ENCODE data around the gene MYCN. TPM values are rescaled to one million over a fixed set of nuclear protein-coding genes. Genes with fewer than 3 reads are reported as not detected.
"Not testable (repeated sequence)": the region's sequence is repeated elsewhere in the genome, so short reads cannot be mapped to it uniquely, and the experiment has no call there.

The MYCN gene
- total RNA-seq, 1 donor from 2014 or later: not detected

DNA sequence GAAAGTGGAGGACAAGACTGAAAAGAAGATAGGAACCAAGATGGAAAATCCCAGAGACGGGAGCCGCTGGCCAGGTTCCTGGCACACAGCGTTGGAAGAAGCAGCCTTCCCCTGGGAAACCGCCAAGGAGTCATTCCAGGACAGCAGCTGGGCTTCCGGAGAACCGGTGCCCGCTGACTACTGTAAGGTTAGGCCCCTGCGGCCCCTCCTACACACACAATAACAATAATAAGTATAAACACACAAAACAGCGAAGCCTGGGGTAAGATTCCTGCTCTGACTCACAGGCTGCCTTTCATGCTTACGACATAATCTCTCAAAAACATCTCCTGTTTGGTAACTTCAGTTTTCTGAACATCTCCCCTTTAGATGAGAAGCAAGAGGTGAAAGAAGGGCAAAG, 28.1 kb upstream of the MYCN start:
- H3K9me3 Mint-ChIP-seq: no peaks in the 10 kb centered on the region
- no peak overlapping the region for H3K27ac Mint-ChIP-seq
- H3K4me3 Mint-ChIP-seq: no peak overlapping the region
- no peaks in the 10 kb centered on the region for H3K36me3 Mint-ChIP-seq (ENCODE audit: low read depth)
- peaks cover 5% of the 10 kb centered on the region for H3K27me3 Mint-ChIP-seq (ENCODE audit: insufficient read depth)
- intact Hi-C loops (cut with micrococcal nuclease): no loop called here
- no peak for DNase-seq (ENCODE audit: low spot score)
- no peaks in the 10 kb centered on the region for H3K4me1 Mint-ChIP-seq (ENCODE audit: low read depth)

DNA sequence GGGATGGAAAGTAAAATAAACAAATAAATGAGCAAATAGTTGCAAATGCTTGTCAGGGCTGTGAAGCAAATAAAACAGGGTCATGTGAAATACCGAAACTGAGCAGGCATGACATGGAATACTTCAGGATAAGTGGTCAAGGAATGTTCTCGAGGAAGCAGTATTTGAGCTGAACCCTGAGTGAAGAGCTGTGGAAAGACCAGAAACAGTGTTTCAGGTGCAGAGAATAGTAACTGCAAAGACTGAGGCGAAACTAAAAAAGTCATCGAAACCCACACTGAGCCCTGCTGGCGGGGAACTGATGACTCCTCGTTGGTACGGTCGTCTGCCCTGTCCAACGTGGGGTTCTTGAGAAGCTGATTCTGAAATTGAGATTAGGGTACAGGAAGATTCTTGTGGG, 27.2 kb upstream of the MYCN start:
- no peaks in the 10 kb centered on the region for H3K9me3 Mint-ChIP-seq
- peaks cover 3% of the 10 kb centered on the region for H3K27me3 Mint-ChIP-seq (ENCODE audit: insufficient read depth)
- intact Hi-C loops (cut with micrococcal nuclease): no loop called here
- no peak for DNase-seq (ENCODE audit: low spot score)
- H3K36me3 Mint-ChIP-seq (ENCODE audit: low read depth): no peaks in the 10 kb centered on the region
- no peak overlapping the region for H3K27ac Mint-ChIP-seq
- H3K4me1 Mint-ChIP-seq (ENCODE audit: low read depth): no peaks in the 10 kb centered on the region
- H3K4me3 Mint-ChIP-seq: no peak overlapping the region

DNA sequence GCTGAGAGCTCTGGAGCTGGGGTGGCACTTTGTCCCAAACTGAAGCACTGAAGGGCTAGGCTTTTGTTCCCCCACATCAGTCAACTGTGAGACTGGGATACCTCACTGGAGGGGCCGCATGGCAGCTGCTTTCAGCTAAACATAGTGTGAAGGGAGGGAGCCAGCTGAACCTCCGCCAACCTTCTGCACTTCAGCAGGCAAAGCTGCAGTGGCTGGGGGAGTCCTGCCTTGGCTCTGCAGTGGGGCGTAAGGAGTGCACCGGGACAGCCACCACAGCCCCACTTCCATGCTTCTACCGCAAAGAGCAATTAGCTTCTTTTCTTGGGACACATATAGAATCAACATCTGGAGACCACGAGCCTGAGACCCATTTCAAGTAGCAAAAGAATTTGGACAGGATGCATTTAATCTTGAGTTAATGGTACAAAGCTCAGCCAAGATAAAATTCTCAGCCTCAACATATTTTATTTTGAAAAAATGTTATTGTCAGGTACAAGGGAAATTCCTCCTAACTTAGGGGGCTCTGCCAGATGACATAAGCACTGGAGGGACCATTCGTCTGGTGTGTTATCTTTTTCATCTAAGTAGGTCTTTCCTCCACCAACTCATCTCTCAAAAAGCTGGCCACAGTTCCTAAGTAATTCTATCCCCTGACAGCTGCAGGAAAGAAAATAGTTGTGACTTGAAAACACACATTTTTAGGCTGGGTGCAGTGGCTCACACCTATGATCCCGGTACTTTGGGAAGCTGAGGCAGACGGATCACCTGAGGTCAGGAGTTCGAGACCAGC, 25.6 kb upstream of the MYCN start:
- Mint-ChIP-seq H3K27ac (no peak overlapping the region), H3K4me3 (no peak overlapping the region), H3K9me3 (no peaks in the 10 kb centered on the region), H3K27me3 (ENCODE audit: insufficient read depth) (peaks cover 3% of the 10 kb centered on the region), H3K36me3 (ENCODE audit: low read depth) (no peaks in the 10 kb centered on the region), H3K4me1 (ENCODE audit: low read depth) (no peaks in the 10 kb centered on the region)
- DNase-seq (ENCODE audit: low spot score): no peak
- intact Hi-C loops (cut with micrococcal nuclease): no loop called here

DNA sequence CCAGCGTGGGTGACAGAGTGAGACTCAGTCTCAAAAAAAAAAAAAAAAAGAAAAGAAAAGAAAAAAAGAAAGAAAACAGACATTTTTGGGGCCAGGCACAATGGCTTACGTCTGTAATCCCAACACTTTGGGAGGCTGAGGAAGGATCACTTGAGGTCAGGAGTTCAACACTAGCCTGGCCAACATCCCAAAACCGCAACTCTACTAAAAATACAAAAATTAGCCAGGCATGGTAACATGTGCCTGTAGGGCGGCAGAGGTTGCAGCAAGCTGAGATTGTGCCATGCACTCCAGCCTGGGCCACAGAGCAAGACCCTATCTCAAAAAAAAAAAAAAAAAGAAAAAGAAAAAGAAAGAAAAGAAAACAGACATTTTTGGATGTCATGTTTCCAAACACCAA, 24.8 kb upstream of the MYCN start:
- H3K36me3 Mint-ChIP-seq (ENCODE audit: low read depth); H3K27me3 Mint-ChIP-seq (ENCODE audit: insufficient read depth); H3K4me3 Mint-ChIP-seq; H3K9me3 Mint-ChIP-seq; intact Hi-C loops (cut with micrococcal nuclease); H3K27ac Mint-ChIP-seq; DNase-seq (ENCODE audit: low spot score); H3K4me1 Mint-ChIP-seq (ENCODE audit: low read depth): not testable (repeated sequence)

DNA sequence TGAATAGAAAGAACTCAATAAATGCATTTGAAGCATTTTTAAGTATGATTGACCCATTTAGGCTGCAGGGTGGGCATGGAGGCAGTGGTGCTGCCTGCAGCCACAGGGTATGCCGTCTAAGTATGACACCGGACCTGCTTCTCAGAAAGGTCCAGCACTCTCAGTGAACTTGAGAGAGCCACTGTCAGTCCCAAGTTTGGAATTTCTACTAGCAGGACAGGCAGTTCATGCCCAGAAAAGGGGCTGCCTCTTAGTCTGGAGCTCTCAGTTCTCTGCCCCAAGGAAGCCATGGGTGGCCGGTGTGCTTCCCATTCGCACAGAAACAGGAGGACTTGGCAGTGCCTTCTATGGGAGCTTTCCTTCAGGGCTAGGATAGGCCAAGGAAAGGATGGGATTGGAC, 24.0 kb upstream of the MYCN start:
- Mint-ChIP-seq H3K27me3 (ENCODE audit: insufficient read depth) (no peaks in the 10 kb centered on the region), H3K4me1 (ENCODE audit: low read depth) (no peaks in the 10 kb centered on the region), H3K4me3 (no peak overlapping the region), H3K36me3 (ENCODE audit: low read depth) (no peaks in the 10 kb centered on the region), H3K9me3 (no peaks in the 10 kb centered on the region), H3K27ac (no peak overlapping the region)
- intact Hi-C loops (cut with micrococcal nuclease): no loop called here
- DNase-seq (ENCODE audit: low spot score): no peak

DNA sequence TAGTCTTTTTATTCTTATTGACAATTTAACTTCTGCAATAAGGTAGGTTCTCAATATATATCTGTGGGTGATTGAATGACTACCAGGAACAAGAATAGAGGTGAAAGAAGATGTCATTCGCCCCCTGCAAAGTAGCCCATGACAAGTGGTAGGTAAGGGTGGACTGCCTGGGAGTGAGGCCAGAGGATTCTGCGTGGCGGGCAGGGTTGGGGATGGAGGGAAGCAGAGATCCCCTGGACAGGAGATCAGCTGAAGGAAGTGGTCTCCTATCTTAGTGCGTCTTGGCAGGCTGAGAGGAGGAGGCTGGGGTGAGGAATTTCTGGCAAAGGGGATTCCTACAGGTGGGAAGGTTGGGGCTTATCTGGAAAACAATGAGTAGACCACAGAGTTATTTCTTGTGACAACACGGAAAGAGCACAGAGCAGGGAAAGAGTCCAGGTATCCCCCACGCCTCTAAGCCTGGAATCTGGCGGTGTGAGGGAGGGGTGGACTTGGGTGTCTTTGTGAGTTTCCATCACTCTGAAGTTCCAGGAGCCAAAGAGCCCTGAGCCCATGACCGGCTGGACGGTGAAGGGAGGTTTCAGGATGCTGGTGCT, 21.5 kb upstream of the MYCN start:
- H3K36me3 Mint-ChIP-seq (ENCODE audit: low read depth): no peaks in the 10 kb centered on the region
- no peaks in the 10 kb centered on the region for H3K9me3 Mint-ChIP-seq
- DNase-seq (ENCODE audit: low spot score): no peak
- H3K4me3 Mint-ChIP-seq: no peak overlapping the region
- H3K27me3 Mint-ChIP-seq (ENCODE audit: insufficient read depth): no peaks in the 10 kb centered on the region
- H3K27ac Mint-ChIP-seq: no peak overlapping the region
- no peaks in the 10 kb centered on the region for H3K4me1 Mint-ChIP-seq (ENCODE audit: low read depth)
- intact Hi-C loops (cut with micrococcal nuclease): no loop called here

DNA sequence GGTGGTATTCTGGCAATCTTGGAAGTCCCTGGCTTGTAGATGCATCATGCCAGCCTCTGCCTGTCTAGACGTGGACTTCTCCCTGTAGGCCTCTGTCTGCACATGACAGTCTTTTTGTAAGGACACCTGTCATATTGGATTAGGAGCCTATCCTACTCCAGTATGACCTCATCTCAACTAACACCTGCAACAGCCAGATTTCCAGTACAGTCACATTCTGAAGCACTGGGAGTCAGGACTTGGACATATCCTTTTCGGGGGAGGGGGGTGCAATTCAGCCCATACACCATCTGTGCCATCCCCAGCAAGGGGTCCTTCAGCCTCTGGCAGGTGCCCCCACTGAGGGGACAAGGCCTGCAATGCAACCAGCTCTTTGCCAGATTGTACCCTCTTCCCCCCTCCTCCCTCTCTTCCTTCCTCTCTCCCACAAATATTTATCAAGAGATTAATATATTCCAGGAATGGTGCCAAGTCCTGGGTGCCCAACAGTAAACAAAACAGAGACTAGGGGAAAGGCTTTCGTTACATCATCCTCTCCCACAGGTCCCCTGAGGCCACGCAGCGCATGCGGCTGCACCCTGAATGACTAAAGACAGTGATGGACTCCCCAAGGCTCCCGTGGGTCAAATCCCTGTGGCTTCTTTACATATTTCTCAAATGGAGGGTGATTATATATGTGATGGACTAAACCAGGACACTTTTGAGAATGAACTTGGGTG, 20.5 kb upstream of the MYCN start:
- Mint-ChIP-seq H3K4me3 (no peak overlapping the region), H3K27ac (no peak overlapping the region), H3K27me3 (ENCODE audit: insufficient read depth) (no peaks in the 10 kb centered on the region), H3K36me3 (ENCODE audit: low read depth) (no peaks in the 10 kb centered on the region), H3K4me1 (ENCODE audit: low read depth) (no peaks in the 10 kb centered on the region), H3K9me3 (no peaks in the 10 kb centered on the region)
- no peak for DNase-seq (ENCODE audit: low spot score)
- intact Hi-C loops (cut with micrococcal nuclease): no loop called here

DNA sequence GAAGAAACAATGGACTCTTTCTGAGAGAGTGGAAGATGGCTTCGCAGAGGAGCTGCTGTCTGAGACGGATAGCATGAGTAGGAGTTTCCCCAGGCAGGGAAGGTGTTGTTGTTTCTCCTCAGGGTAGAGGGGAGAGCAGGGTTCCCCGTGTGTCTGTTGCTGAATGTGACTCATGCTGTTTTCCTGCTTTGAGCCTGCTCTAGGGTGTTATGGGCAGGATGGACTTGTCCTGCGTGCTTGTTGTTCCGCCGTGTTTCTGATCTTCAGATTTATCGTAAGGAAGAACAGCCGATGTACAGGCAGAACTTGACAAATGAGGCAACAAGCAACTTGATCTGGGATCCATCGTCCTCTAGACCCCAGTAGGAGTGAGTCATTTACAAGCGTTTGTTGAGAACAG, 19.7 kb upstream of the MYCN start:
- H3K9me3 Mint-ChIP-seq: no peaks in the 10 kb centered on the region
- intact Hi-C loops (cut with micrococcal nuclease): no loop called here
- no peaks in the 10 kb centered on the region for H3K36me3 Mint-ChIP-seq (ENCODE audit: low read depth)
- no peak overlapping the region for H3K4me3 Mint-ChIP-seq
- H3K4me1 Mint-ChIP-seq (ENCODE audit: low read depth): no peaks in the 10 kb centered on the region
- no peak overlapping the region for H3K27ac Mint-ChIP-seq
- no peaks in the 10 kb centered on the region for H3K27me3 Mint-ChIP-seq (ENCODE audit: insufficient read depth)
- no peak for DNase-seq (ENCODE audit: low spot score)

DNA sequence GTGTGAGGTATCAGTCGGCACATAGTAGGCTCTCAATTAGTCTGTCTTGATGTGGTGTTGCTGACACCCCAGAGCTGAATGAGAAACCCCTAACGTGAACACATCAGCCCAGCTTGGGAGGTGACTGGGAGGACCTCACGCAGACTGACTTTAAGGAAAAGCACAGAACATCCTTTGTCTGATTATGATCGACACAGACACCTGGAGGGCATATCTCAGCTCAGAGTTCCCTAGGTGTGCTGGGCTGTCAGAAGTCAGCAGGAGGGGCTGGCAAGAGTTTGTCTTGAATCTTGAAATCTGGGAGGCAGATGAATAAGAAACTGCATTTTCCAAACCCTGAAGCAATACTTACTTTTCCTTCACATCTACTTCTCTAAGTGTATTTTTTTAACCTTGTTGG, 16.8 kb upstream of the MYCN start:
- Mint-ChIP-seq H3K36me3 (ENCODE audit: low read depth) (no peaks in the 10 kb centered on the region), H3K4me3 (no peak overlapping the region), H3K27me3 (ENCODE audit: insufficient read depth) (no peaks in the 10 kb centered on the region), H3K27ac (no peak overlapping the region), H3K9me3 (no peaks in the 10 kb centered on the region), H3K4me1 (ENCODE audit: low read depth) (no peaks in the 10 kb centered on the region)
- DNase-seq (ENCODE audit: low spot score): no peak
- intact Hi-C loops (cut with micrococcal nuclease): no loop called here

DNA sequence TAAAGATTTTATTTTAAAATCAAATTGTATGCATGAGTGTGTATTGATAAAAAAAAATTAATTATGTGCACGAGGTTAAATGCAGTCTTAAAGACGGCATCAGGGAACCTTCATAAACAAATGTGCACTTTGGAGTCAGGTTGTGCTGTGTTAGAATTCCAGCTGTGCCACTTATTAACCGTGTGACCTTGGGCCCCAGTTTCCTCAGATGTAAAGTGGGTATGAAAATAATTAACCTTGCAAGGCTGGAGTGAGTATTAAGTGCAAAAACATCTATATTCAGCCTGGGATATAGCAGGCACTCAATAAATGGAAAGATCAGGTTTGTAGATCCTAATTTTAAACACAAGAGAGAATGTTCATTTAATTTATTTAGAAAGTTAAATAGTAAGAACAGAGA, 14.5 kb upstream of the MYCN start:
- Mint-ChIP-seq H3K27me3 (ENCODE audit: insufficient read depth) (no peaks in the 10 kb centered on the region), H3K36me3 (ENCODE audit: low read depth) (no peaks in the 10 kb centered on the region), H3K4me3 (no peak overlapping the region), H3K9me3 (no peaks in the 10 kb centered on the region), H3K27ac (no peak overlapping the region), H3K4me1 (ENCODE audit: low read depth) (no peaks in the 10 kb centered on the region)
- DNase-seq (ENCODE audit: low spot score): no peak
- intact Hi-C loops (cut with micrococcal nuclease): no loop called here

DNA sequence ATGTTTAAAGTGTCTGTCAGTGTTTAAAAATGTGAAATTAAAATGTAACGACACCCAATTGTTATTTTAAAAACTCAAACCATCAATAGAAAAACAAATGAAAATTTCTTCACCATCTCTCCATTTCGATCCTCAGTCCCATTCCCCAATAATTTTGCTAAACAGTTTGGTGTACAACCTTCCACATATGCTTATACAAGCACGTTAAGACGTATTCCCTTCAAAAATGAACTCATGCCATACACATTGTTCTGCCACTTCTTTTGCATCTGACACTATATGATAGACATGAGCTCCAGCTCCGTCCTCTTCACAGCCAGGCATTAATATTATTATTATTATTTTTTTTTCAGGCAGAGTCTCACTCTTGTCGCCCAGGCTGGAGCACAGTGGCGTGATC, 14.1 kb upstream of the MYCN start:
- Mint-ChIP-seq H3K9me3 (no peaks in the 10 kb centered on the region), H3K36me3 (ENCODE audit: low read depth) (no peaks in the 10 kb centered on the region), H3K27me3 (ENCODE audit: insufficient read depth) (no peaks in the 10 kb centered on the region), H3K4me1 (ENCODE audit: low read depth) (no peaks in the 10 kb centered on the region), H3K4me3 (no peak overlapping the region), H3K27ac (no peak overlapping the region)
- no peak for DNase-seq (ENCODE audit: low spot score)
- intact Hi-C loops (cut with micrococcal nuclease): no loop called here

DNA sequence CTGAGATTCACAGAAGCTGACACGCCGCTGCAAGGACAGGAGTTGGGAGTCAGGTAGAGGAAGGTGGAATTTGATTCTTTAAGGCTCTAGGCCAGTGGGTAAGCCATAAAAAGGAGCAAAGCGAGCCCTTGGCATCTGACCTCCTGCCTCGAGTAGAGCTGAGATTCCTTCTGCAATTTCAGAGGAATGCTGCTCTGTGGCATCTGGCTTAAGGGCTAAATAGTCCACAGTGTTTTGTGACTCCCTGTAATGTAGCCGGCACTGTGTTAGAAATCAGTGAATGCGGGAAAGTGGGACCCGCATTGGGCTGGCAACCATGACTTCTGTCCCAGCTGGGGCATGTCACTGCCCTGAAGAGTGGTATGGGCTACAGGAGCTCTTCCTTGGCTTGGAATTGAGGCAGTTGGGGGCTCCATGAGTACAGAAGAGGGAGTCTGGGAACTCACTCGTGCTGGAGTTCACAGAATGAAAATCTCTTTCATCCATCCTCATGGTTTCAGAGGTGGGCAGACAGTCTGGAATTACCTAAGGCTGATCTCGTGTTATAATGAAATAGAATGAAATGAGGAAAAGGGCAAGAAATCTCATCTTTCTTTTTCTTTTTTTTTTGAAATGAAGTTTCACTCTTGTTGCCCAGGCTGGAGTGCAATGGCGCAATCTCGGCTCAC, 12.7 kb upstream of the MYCN start:
- no peaks in the 10 kb centered on the region for H3K9me3 Mint-ChIP-seq
- H3K27me3 Mint-ChIP-seq (ENCODE audit: insufficient read depth): no peaks in the 10 kb centered on the region
- H3K27ac Mint-ChIP-seq: no peak overlapping the region
- no peak overlapping the region for H3K4me3 Mint-ChIP-seq
- H3K4me1 Mint-ChIP-seq (ENCODE audit: low read depth): no peaks in the 10 kb centered on the region
- intact Hi-C loops (cut with micrococcal nuclease): no loop called here
- DNase-seq (ENCODE audit: low spot score): no peak
- H3K36me3 Mint-ChIP-seq (ENCODE audit: low read depth): no peaks in the 10 kb centered on the region

DNA sequence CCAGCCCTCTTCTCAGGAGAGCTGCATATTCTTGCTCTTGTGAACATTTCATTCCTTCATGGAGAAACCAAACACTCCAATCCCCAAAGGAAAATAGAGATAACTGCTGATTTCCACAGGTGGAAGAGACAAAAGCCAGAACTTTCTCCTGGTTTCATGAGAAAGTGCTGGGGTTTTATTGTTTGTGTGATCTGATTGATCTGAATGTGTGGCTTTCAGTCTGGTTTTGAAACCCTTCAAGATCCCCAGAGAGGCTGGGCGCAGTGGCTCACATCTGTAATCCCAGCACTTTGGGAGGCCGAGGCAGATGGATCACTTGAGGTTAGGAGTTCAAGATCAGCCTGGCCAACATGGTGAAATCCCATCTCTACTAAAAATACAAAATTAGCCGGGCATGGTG, 11.3 kb upstream of the MYCN start:
- H3K4me1 Mint-ChIP-seq (ENCODE audit: low read depth); H3K36me3 Mint-ChIP-seq (ENCODE audit: low read depth); H3K9me3 Mint-ChIP-seq; H3K27me3 Mint-ChIP-seq (ENCODE audit: insufficient read depth); DNase-seq (ENCODE audit: low spot score); H3K27ac Mint-ChIP-seq; intact Hi-C loops (cut with micrococcal nuclease); H3K4me3 Mint-ChIP-seq: not testable (repeated sequence)
